ENCODE measurements around the gene RLBP1.

Gene RLBP1

GRCh38 chr15:89205991-89206585 is 15.3 kb downstream of the RLBP1 start:
- H3K4me1 ChIP-seq (ENCODE audit: control insufficient read depth, insufficient read depth, low read length): no peaks in the 10 kb centered on the region
- ChIA-PET CTCF (interaction anchor here (0.5 to 2.9 kb wide), 71 partner anchors 9 to 662 kb away, joined by 3 to 64 read pairs (median 5); partner anchors contain the start of genes FANCI, POLG and RLBP1), POLR2A (interaction anchor here (0.8 to 1.8 kb wide), 6 partner anchors 9 to 129 kb away, joined by 3 to 11 read pairs (median 4); partner anchors contain the start of genes FANCI and POLG)
- no peaks in the 10 kb centered on the region for H3K9me3 ChIP-seq (ENCODE audit: control insufficient read depth, insufficient read depth, low read depth, low read length)
- no peak overlapping the region for H3K4me3 ChIP-seq (ENCODE audit: low read depth, low read length)
- no peak overlapping the region for H3K27ac ChIP-seq (ENCODE audit: extremely low read depth, low read depth, low read length)
- no peaks in the 10 kb centered on the region for H3K36me3 ChIP-seq (ENCODE audit: control insufficient read depth in 2 of 2, insufficient read depth in 1 of 2, low read length in 2 of 2)
- TF ChIP-seq ZNF600 (tag by site-specific recombination; IDR thresholded peaks at IDR 0.05): no peak
- TF ChIP-seq MYNN (tag by site-specific recombination; IDR thresholded peaks at IDR 0.05; ENCODE audit: borderline replicate concordance): 0 out of 2 replicates have a peak, but pooled peaks have one; percentile 9

- Histone ChIP-seq H3K9me3 (ENCODE audit: control insufficient read depth, insufficient read depth, low read depth, low read length) (no peaks in the 10 kb centered on the region), H3K36me3 (ENCODE audit: control insufficient read depth in 2 of 2, insufficient read depth in 1 of 2, low read length in 2 of 2) (no peaks in the 10 kb centered on the region), H3K4me3 (ENCODE audit: low read depth, low read length) (no peak overlapping the region), H3K4me1 (ENCODE audit: control insufficient read depth, insufficient read depth, low read length) (0 out of 2 replicates have a peak, but pooled peaks cover under 1% of the 10 kb centered on the region), H3K27ac (ENCODE audit: extremely low read depth, low read depth, low read length) (no peak overlapping the region)
- ChIA-PET CTCF (interaction anchor here (0.6 to 0.8 kb wide), 3 partner anchors 26 to 66 kb away, joined by 3 read pairs; no protein-coding TSS in a partner anchor), POLR2A (interaction anchor here (0.6 to 1.0 kb wide), 2 partner anchors 41 to 43 kb away, joined by 3 to 7 read pairs; no protein-coding TSS in a partner anchor)
- no peak for TF ChIP-seq GFI1B (tag by site-specific recombination; IDR thresholded peaks at IDR 0.05)
- no peak for TF ChIP-seq KLF8 (tag by site-specific recombination; IDR thresholded peaks at IDR 0.05)
- TF ChIP-seq, protein P1, sequence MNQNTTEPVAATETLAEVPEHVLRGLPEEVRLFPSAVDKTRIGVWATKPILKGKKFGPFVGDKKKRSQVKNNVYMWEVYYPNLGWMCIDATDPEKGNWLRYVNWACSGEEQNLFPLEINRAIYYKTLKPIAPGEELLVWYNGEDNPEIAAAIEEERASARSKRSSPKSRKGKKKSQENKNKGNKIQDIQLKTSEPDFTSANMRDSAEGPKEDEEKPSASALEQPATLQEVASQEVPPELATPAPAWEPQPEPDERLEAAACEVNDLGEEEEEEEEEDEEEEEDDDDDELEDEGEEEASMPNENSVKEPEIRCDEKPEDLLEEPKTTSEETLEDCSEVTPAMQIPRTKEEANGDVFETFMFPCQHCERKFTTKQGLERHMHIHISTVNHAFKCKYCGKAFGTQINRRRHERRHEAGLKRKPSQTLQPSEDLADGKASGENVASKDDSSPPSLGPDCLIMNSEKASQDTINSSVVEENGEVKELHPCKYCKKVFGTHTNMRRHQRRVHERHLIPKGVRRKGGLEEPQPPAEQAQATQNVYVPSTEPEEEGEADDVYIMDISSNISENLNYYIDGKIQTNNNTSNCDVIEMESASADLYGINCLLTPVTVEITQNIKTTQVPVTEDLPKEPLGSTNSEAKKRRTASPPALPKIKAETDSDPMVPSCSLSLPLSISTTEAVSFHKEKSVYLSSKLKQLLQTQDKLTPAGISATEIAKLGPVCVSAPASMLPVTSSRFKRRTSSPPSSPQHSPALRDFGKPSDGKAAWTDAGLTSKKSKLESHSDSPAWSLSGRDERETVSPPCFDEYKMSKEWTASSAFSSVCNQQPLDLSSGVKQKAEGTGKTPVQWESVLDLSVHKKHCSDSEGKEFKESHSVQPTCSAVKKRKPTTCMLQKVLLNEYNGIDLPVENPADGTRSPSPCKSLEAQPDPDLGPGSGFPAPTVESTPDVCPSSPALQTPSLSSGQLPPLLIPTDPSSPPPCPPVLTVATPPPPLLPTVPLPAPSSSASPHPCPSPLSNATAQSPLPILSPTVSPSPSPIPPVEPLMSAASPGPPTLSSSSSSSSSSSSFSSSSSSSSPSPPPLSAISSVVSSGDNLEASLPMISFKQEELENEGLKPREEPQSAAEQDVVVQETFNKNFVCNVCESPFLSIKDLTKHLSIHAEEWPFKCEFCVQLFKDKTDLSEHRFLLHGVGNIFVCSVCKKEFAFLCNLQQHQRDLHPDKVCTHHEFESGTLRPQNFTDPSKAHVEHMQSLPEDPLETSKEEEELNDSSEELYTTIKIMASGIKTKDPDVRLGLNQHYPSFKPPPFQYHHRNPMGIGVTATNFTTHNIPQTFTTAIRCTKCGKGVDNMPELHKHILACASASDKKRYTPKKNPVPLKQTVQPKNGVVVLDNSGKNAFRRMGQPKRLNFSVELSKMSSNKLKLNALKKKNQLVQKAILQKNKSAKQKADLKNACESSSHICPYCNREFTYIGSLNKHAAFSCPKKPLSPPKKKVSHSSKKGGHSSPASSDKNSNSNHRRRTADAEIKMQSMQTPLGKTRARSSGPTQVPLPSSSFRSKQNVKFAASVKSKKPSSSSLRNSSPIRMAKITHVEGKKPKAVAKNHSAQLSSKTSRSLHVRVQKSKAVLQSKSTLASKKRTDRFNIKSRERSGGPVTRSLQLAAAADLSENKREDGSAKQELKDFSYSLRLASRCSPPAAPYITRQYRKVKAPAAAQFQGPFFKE (tag by site-specific recombination; IDR thresholded peaks at IDR 0.05; ENCODE audit: borderline replicate concordance): no peak
- TF ChIP-seq ZNF416 (tag by site-specific recombination; IDR thresholded peaks at IDR 0.05): no peak
- TF ChIP-seq SETDB1 (IDR thresholded peaks at IDR 0.05; ENCODE audit: insufficient read length, low read length): no peak
- TF ChIP-seq, protein P2, sequence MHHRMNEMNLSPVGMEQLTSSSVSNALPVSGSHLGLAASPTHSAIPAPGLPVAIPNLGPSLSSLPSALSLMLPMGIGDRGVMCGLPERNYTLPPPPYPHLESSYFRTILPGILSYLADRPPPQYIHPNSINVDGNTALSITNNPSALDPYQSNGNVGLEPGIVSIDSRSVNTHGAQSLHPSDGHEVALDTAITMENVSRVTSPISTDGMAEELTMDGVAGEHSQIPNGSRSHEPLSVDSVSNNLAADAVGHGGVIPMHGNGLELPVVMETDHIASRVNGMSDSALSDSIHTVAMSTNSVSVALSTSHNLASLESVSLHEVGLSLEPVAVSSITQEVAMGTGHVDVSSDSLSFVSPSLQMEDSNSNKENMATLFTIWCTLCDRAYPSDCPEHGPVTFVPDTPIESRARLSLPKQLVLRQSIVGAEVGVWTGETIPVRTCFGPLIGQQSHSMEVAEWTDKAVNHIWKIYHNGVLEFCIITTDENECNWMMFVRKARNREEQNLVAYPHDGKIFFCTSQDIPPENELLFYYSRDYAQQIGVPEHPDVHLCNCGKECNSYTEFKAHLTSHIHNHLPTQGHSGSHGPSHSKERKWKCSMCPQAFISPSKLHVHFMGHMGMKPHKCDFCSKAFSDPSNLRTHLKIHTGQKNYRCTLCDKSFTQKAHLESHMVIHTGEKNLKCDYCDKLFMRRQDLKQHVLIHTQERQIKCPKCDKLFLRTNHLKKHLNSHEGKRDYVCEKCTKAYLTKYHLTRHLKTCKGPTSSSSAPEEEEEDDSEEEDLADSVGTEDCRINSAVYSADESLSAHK (tag by site-specific recombination; IDR thresholded peaks at IDR 0.05): no peak
- TF ChIP-seq, protein P3, sequence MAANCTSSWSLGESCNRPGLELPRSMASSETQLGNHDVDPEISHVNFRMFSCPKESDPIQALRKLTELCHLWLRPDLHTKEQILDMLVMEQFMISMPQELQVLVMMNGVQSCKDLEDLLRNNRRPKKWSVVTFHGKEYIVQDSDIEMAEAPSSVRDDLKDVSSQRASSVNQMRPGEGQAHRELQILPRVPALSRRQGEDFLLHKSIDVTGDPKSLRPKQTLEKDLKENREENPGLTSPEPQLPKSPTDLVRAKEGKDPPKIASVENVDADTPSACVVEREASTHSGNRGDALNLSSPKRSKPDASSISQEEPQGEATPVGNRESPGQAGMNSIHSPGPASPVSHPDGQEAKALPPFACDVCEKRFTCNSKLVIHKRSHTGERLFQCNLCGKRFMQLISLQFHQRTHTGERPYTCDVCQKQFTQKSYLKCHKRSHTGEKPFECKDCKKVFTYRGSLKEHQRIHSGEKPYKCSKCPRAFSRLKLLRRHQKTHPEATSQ (tag by site-specific recombination; IDR thresholded peaks at IDR 0.05): no peak
- TF ChIP-seq ZNF48 (tag by site-specific recombination; IDR thresholded peaks at IDR 0.05): no peak
- TF ChIP-seq ZNF548 (tag by site-specific recombination; IDR thresholded peaks at IDR 0.05): no peak
Measured at GRCh38 chr15:89203705-89204273, 17.6 kb downstream of the RLBP1 start.

All from HEK293 (cell line).